HUES48 (cell line): Measurements from ENCODE around the gene NLRP13.
"Not testable (repeated sequence)": the region's sequence is repeated elsewhere in the genome, so short reads cannot be mapped to it uniquely, and the experiment has no call there.

ENCODE experiments used
- H3K27ac ChIP-seq: one replicate; pipeline ENCODE4 v1.7.0; 2013; ENCODE audit warnings: low read depth, low read length, inconsistent platforms
- H3K27me3 ChIP-seq: 2 replicates; pipeline ENCODE4 v1.6.1; 2013; ENCODE audit warnings: mild to moderate bottlenecking, low read length; ENCODE audit not compliant: control insufficient read depth, insufficient read depth
- H3K36me3 ChIP-seq: 2 replicates; pipeline ENCODE4 v1.6.1; 2013; ENCODE audit warnings: low read length; ENCODE audit not compliant: control insufficient read depth, insufficient read depth
- H3K4me1 ChIP-seq: 2 replicates; pipeline ENCODE4 v1.6.1; 2013; ENCODE audit warnings: mild to moderate bottlenecking, low read length; ENCODE audit not compliant: control insufficient read depth, insufficient read depth
- H3K4me3 ChIP-seq: 2 replicates; pipeline ENCODE4 v1.5.1; 2013; ENCODE audit warnings: mild to moderate bottlenecking, low read depth, low read length
- H3K9ac ChIP-seq: 2 replicates; pipeline ENCODE4 v1.6.1; 2013; ENCODE audit warnings: mild to moderate bottlenecking, low read depth, low read length, moderate library complexity
- H3K9me3 ChIP-seq: 2 replicates; pipeline ENCODE4 v1.6.1; 2013; ENCODE audit warnings: low read length; ENCODE audit not compliant: control insufficient read depth, insufficient read depth

NLRP13 gene, protein sequence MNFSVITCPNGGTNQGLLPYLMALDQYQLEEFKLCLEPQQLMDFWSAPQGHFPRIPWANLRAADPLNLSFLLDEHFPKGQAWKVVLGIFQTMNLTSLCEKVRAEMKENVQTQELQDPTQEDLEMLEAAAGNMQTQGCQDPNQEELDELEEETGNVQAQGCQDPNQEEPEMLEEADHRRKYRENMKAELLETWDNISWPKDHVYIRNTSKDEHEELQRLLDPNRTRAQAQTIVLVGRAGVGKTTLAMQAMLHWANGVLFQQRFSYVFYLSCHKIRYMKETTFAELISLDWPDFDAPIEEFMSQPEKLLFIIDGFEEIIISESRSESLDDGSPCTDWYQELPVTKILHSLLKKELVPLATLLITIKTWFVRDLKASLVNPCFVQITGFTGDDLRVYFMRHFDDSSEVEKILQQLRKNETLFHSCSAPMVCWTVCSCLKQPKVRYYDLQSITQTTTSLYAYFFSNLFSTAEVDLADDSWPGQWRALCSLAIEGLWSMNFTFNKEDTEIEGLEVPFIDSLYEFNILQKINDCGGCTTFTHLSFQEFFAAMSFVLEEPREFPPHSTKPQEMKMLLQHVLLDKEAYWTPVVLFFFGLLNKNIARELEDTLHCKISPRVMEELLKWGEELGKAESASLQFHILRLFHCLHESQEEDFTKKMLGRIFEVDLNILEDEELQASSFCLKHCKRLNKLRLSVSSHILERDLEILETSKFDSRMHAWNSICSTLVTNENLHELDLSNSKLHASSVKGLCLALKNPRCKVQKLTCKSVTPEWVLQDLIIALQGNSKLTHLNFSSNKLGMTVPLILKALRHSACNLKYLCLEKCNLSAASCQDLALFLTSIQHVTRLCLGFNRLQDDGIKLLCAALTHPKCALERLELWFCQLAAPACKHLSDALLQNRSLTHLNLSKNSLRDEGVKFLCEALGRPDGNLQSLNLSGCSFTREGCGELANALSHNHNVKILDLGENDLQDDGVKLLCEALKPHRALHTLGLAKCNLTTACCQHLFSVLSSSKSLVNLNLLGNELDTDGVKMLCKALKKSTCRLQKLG

DNA sequence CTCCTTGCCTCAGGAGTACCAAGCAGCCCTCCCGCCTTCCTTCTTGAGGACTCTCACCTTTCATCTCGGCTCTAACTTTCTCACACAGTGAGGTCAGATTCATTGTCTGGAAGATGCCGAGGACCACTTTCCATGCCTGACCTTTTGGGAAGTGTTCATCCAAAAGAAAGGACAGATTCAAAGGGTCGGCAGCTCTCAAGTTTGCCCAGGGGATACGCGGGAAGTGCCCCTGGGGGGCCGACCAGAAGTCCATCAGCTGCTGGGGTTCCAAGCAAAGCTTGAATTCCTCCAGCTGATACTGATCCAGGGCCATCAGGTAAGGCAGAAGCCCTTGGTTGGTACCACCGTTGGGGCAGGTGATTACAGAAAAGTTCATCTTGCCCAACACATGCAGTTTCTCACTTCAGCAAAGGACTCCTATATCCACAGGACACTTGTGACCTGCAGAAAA is at the start of gene NLRP13:
Gene NLRP13 (minus strand): TSS at position 401 of the 451 bp plus-strand sequence. CDS start 25 bp downstream, at position 376.
- Histone ChIP-seq H3K4me3 (no peak within 1 kb of the TSS; the same call in 1 of the 2 replicates), H3K4me1 (no peaks in the 10 kb centered on the region)

DNA sequence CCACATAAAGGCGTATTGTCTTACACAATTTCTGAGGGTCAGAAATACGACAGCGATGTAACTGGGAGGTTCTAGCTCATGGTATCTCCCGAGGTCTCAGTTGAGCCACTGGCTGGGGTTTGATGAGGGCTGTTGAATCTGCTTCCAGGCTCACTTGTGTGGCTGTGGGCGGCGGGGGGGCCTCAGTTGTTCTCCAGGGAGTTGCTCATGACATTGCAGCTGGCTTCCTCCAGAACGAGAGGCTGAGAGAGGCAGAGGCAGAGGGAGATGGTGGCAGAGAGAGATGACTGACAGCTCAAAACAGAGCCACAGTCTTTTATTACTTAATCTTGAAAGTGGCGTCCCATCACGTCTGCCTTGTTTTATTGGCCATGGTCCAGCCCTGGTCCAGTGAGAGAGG is 48.3 kb upstream of the NLRP13 start:
- no peaks in the 10 kb centered on the region for H3K27me3 ChIP-seq
- H3K9ac ChIP-seq: no peak overlapping the region
- H3K4me1 ChIP-seq: no peaks in the 10 kb centered on the region
- peaks cover 74% of the 10 kb centered on the region for H3K9me3 ChIP-seq
- H3K36me3 ChIP-seq: no peaks in the 10 kb centered on the region
- H3K27ac ChIP-seq: no peak overlapping the region
- H3K4me3 ChIP-seq: no peak overlapping the region

More for the DNA sequence above, at the start of gene NLRP13:
- Histone ChIP-seq H3K27me3 (no peaks in the 10 kb centered on the region), H3K27ac (no peak within 1 kb of the TSS), H3K36me3 (no peaks in the 10 kb centered on the region), H3K9ac (no peak within 1 kb of the TSS), H3K9me3 (peaks cover 75% of the 10 kb centered on the region)

DNA sequence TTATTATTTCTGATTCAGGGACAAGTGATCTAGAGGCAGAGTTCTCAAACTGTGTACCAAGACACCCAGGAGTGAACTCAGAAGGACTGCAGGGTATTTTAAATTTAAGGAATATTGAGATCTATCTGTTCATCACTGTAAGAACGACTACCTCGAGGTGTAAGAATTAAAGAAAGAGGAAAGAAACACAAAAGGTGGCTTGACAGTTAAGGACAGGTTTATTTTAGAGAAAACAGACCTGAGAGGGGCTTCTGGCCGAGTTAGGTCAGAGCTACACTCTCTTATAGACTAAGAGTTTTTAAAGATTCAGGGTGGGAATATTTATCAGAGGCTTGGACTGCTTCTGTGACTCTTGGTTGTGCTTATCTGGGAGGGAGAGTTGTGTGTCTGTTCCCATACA is 41.8 kb upstream of the NLRP13 start:
- H3K36me3 ChIP-seq: no peaks in the 10 kb centered on the region
- no peak overlapping the region for H3K9ac ChIP-seq
- H3K9me3 ChIP-seq: peaks cover 79% of the 10 kb centered on the region
- no peak overlapping the region for H3K27ac ChIP-seq
- no peaks in the 10 kb centered on the region for H3K27me3 ChIP-seq
- no peak overlapping the region for H3K4me3 ChIP-seq
- H3K4me1 ChIP-seq: no peaks in the 10 kb centered on the region

DNA sequence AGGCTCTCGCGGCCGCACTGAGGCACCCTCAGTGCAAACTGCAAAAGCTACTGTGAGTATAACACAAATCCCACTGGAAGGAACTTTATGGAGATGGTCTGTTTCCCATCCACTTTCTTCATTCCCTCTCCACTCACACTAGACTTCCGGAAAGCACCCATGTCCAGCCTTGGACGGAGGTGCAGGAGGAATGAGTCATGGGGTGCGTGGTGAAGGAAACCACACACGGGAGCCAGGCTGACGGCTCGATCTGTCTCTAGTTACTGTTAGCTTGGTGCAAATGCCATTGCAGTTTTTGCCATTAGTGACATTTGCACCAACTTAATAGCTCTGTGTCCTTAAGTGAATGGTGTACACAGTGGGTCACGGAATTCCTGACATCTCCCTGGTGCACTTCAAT is 30.1 kb upstream of the NLRP13 start:
- Histone ChIP-seq H3K4me1 (no peaks in the 10 kb centered on the region), H3K9ac (no peak overlapping the region), H3K36me3 (no peaks in the 10 kb centered on the region), H3K9me3 (peaks cover 69% of the 10 kb centered on the region), H3K27me3 (no peaks in the 10 kb centered on the region), H3K27ac (no peak overlapping the region), H3K4me3 (no peak overlapping the region)

DNA sequence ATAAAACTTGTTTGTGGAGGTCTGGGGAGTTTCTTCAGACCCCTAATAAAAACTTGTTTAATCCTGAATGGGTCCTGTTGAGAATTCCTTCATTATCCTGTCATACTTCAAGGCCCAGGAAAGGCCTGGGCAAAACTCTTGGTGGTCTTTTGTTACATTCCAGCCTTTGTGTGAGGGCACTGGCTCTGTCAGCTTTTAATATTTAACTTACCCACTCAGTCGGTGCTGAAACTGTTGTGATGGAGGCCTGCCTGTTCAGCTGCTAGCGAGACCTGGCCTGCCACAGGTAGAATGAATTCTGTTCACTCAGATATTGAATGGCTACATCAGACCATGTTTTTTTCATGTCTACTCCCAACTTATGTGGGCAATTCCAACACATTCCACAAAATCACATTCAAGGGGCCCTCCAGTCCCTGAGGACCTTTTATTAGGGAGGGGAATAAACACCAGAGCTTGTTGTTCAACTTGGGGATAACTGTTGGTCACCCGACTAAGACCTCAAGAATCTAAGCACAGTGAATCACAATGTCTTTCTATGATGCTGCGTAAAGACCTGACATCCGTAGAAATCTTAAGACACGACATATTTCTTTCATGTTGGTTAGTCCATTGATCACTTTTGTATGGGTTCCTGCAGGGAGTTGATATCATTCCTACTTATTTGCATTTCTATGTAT is 28.0 kb upstream of the NLRP13 start:
- Histone ChIP-seq H3K4me3 (no peak overlapping the region; the same call in 1 of the 2 replicates), H3K27ac (no peak overlapping the region), H3K4me1 (no peaks in the 10 kb centered on the region), H3K36me3 (no peaks in the 10 kb centered on the region), H3K9ac (no peak overlapping the region), H3K9me3 (peaks cover 75% of the 10 kb centered on the region), H3K27me3 (no peaks in the 10 kb centered on the region)

DNA sequence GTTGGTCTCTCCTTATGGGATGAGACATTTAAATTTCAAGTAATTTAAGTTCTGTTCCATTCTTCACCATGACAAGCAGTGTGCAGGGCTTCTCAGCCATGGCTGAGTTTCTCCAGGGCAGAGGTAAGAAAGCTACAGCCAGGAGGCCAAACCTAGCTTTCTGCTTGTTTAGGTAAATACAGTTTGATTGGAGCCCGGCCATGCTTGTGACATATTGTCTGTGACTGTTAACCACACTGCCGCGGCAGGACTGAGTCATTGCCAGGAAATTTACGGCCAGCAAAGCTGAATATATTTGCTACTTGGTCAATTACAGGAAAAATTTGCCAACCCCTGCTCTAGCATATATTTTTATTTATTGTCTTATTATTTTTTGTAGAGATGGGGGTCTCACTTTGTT is 26.2 kb upstream of the NLRP13 start:
- no peaks in the 10 kb centered on the region for H3K4me1 ChIP-seq
- H3K27me3 ChIP-seq: no peaks in the 10 kb centered on the region
- no peaks in the 10 kb centered on the region for H3K36me3 ChIP-seq
- H3K4me3 ChIP-seq: no peak overlapping the region
- no peak overlapping the region for H3K27ac ChIP-seq
- peaks cover 75% of the 10 kb centered on the region for H3K9me3 ChIP-seq
- no peak overlapping the region for H3K9ac ChIP-seq

DNA sequence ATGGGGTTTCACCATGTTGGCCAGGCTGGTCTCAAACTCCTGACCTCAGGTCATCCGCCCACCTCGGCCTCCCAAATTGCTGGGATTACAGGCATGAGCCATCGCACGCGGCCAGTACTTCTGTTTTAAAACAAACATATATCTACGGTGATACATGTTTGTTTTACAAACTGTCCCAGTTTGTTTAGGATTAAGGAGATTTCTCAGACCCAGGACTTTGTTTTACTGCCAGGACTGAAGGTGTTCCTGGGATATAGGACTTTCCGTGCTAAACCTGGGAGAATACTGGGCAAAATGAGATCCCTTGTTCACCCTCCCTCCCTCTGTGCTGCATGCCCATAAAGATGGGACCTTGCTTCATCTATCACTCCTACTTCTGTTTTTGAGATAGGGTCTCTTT is 24.3 kb upstream of the NLRP13 start:
- Histone ChIP-seq H3K27ac (no peak overlapping the region), H3K9ac (no peak overlapping the region), H3K27me3 (no peaks in the 10 kb centered on the region), H3K36me3 (no peaks in the 10 kb centered on the region), H3K9me3 (peaks cover 72% of the 10 kb centered on the region), H3K4me3 (no peak overlapping the region), H3K4me1 (no peaks in the 10 kb centered on the region)

DNA sequence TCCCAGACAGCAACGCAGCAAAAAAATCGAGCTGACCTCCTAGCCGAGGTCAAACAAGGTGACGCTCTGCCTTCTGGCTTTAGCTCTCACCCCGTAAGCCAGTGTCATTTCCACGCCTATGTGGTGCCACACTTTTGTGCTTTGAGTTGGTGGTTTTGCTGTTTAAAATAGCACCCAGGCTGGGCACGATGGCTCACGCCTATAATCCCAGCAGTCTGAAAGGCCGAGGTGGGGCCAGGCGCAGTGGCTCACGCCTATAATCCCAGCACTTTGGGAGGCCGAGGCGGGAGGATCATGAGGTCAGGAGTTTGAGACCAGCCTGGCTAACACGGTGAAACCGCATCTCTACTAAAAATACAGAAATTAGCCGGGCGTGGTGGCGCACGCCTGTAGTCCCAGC is 18.4 kb upstream of the NLRP13 start:
- H3K27me3 ChIP-seq, H3K4me1 ChIP-seq, H3K4me3 ChIP-seq, H3K9ac ChIP-seq, H3K36me3 ChIP-seq, H3K27ac ChIP-seq: not testable (repeated sequence)
- peaks cover 78% of the 10 kb centered on the region for H3K9me3 ChIP-seq

DNA sequence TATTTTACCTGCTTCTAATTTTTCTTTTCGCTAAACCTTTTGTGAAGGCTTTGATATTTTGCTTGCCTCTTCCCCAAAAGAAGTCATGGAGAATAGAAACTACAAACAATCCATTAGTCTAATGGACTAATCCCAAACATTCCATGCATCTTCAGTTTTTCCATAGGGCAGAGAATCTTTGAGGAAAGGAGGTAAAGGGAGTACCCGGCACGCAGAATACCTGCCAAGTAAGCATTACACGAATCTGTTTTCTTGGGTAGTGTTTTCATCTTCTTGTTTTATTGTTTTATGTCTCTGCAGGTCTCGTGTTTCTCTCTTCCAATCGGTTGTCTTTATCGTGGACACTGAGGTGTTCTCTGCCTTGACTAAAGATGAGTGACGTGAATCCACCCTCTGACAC is 15.4 kb upstream of the NLRP13 start, which contains the start of gene NLRP8:
Gene NLRP8 (plus strand): TSS at position 301 of the 400 bp plus-strand sequence.
- Histone ChIP-seq H3K4me3 (no peak within 1 kb of the TSS), H3K27ac (no peak within 1 kb of the TSS), H3K9me3 (peaks cover 73% of the 10 kb centered on the region), H3K36me3 (no peaks in the 10 kb centered on the region), H3K27me3 (no peaks in the 10 kb centered on the region), H3K4me1 (no peaks in the 10 kb centered on the region), H3K9ac (no peak within 1 kb of the TSS)

DNA sequence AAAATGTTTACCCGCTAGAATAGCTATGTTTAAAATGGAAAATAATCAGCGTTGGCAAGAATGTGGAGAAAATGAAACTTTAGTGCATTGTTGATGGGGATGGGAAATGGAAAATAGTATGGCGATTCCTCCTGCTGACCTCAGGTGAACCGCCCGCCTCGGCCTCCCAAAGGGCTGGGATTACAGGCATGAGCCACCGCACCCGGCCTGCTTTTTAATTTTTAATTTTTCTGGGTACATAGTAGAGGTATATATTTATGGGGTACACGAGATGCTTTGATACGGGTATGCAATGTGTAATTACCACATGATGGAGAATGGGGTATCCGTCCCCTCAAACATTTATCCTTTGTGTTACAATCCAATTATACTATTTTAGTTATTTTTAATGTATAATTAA is 8.2 kb upstream of the NLRP13 start:
- no peak overlapping the region for H3K4me3 ChIP-seq
- no peaks in the 10 kb centered on the region for H3K4me1 ChIP-seq
- H3K9me3 ChIP-seq: peaks cover 78% of the 10 kb centered on the region
- H3K9ac ChIP-seq: no peak overlapping the region
- H3K27me3 ChIP-seq: no peaks in the 10 kb centered on the region
- no peak overlapping the region for H3K27ac ChIP-seq
- H3K36me3 ChIP-seq: no peaks in the 10 kb centered on the region
